H1 (cell line): ENCODE results near the gene CCR8. TPM values are rescaled to one million over a fixed set of nuclear protein-coding genes. Genes with fewer than 3 reads are reported as not detected.
"Not testable (repeated sequence)": the region's sequence is repeated elsewhere in the genome, so short reads cannot be mapped to it uniquely, and the experiment has no call there.

Experiments used
- CTCF ChIA-PET: fragments of 300-600 bp; sonication (Branson Sonifier 250); formaldehyde crosslinking; loops from one replicate; lab custom pipeline; 2021; ENCODE audit not compliant: partially characterized antibody; lab: Charles Lee
- POLR2A ChIA-PET: fragments of 300-600 bp; sonication (Branson Sonifier 250); formaldehyde crosslinking; loops from one replicate; lab custom pipeline; 2021; ENCODE audit warnings: inconsistent platforms; ENCODE audit not compliant: partially characterized antibody; lab: Charles Lee
- DNase-seq, 2 experiments: peaks; one replicate each; pipeline versions ENCODE4 v3.0.0 to v3.0.0-alpha.2; 2010 to 2022; ENCODE audit warnings: low spot score in 2 of 2, low read depth in 1 of 2, mixed read lengths in 1 of 2
- FAIRE-seq: peaks from 2 replicates; lab custom pipeline; 2011; peaks lifted over from hg19 to GRCh38; lab: Jason Lieb, UNC
- H2AFZ ChIP-seq: 2 replicates; pipeline ENCODE4 v1.8.1; 2012; ENCODE audit warnings: low read length, inconsistent platforms
- H2AK5ac ChIP-seq: 2 replicates; pipeline ENCODE4 v1.6.1; 2013; ENCODE audit warnings: low read depth, low read length
- H2BK120ac ChIP-seq: replicated peaks from 2 replicates; pipeline ENCODE3; 2013; ENCODE audit warnings: low read depth, low read length, inconsistent platforms
- H2BK12ac ChIP-seq: 2 replicates; pipeline ENCODE4 v1.6.1; 2013; ENCODE audit warnings: low read depth, low read length
- H2BK15ac ChIP-seq: 2 replicates; pipeline ENCODE4 v1.6.1; 2013; ENCODE audit warnings: low read length
- H2BK20ac ChIP-seq: 2 replicates; pipeline ENCODE4 v1.6.1; 2013; ENCODE audit warnings: low read length
- H2BK5ac ChIP-seq: 2 replicates; pipeline ENCODE4 v1.6.1; 2013; ENCODE audit warnings: low read depth, low read length
- H3K14ac ChIP-seq: 2 replicates; pipeline ENCODE4 v1.6.1; 2013; ENCODE audit warnings: inconsistent platforms; ENCODE audit not compliant: insufficient read length
- H3K18ac ChIP-seq: 2 replicates; pipeline ENCODE4 v1.6.1; 2013; ENCODE audit warnings: low read length; ENCODE audit errors: extremely low read depth
- H3K23ac ChIP-seq: 2 replicates; pipeline ENCODE4 v1.6.1; 2013; ENCODE audit warnings: inconsistent platforms; ENCODE audit not compliant: insufficient read length
- H3K23me2 ChIP-seq: 2 replicates; pipeline ENCODE4 v1.6.1; 2013; ENCODE audit warnings: low read depth, low read length
- H3K27ac ChIP-seq: 2 replicates; pipeline ENCODE4 v1.6.1; 2011; ENCODE audit warnings: low read depth, low read length, inconsistent platforms
- H3K27me3 ChIP-seq, 4 experiments: replicated peaks in 1 of 4; 1 replicate in 1 of 4; 2 replicates in 3 of 4; pipeline versions ENCODE4 v1.6.1 to v1.8.1; 2011 to 2013; ENCODE audit warnings: low read length in 3 of 4, mild to moderate bottlenecking in 3 of 4, inconsistent platforms in 2 of 4, mixed read lengths in 2 of 4, moderate library complexity in 1 of 4; ENCODE audit not compliant: control insufficient read depth in 3 of 4, insufficient read depth in 3 of 4; ENCODE audit errors: extremely low read depth in 1 of 4
- H3K36me3 ChIP-seq, 4 experiments: 2 replicates each; pipeline versions ENCODE4 v1.6.1 to v1.8.1; 2011 to 2013; ENCODE audit warnings: mild to moderate bottlenecking in 4 of 4, low read length in 3 of 4, moderate library complexity in 2 of 4, control low read depth in 1 of 4, inconsistent platforms in 1 of 4; ENCODE audit not compliant: insufficient read depth in 4 of 4, control insufficient read depth in 2 of 4
- H3K4ac ChIP-seq: replicated peaks from 2 replicates; pipeline ENCODE3; 2013; ENCODE audit warnings: low read length, low read depth, mixed read lengths, inconsistent platforms; ENCODE audit not compliant: insufficient read length
- H3K4me1 ChIP-seq, 4 experiments: replicated peaks in 1 of 4; 1 replicate in 1 of 4; 2 replicates in 3 of 4; pipeline versions ENCODE4 v1.6.1 to v1.8.1; 2011 to 2013; ENCODE audit warnings: low read length in 3 of 4, inconsistent platforms in 2 of 4, mixed read lengths in 1 of 4; ENCODE audit not compliant: insufficient read depth in 4 of 4, control insufficient read depth in 3 of 4
- H3K4me2 ChIP-seq, 2 experiments: 2 replicates each; pipeline versions ENCODE4 v1.6.1 to v1.8.1; 2011 to 2013; ENCODE audit warnings: low read depth in 2 of 2, low read length in 2 of 2, control low read depth in 1 of 2, inconsistent platforms in 1 of 2, mild to moderate bottlenecking in 1 of 2; ENCODE audit not compliant: insufficient read depth in 1 of 2
- H3K4me3 ChIP-seq, 4 experiments: fragments of 200-600, 300-600 bp in 1 of 4; sonication (generic), shearing (Covaris generic), sonication (Bioruptor Twin) in 1 of 4; 2 replicates each; pipeline versions ENCODE4 v1.5.1 to v1.8.1; 2011 to 2016; ENCODE audit warnings: low read length in 4 of 4, low read depth in 3 of 4, control low read depth in 2 of 4, inconsistent platforms in 2 of 4, mild to moderate bottlenecking in 2 of 4, mixed read lengths in 1 of 4, moderate library complexity in 1 of 4; ENCODE audit not compliant: insufficient read depth in 2 of 4; ENCODE audit errors: extremely low read depth in 1 of 4
- H3K56ac ChIP-seq: replicated peaks from 2 replicates; pipeline ENCODE3; 2013; ENCODE audit warnings: low read depth, mild to moderate bottlenecking, mixed read lengths, low read length, inconsistent platforms; ENCODE audit not compliant: insufficient read length
- H3K79me1 ChIP-seq: 2 replicates; pipeline ENCODE4 v1.6.1; 2013; ENCODE audit warnings: low read depth, low read length, control low read depth
- H3K79me2 ChIP-seq, 2 experiments: 2 replicates each; pipeline versions ENCODE4 v1.6.1 to v1.8.1; 2012 to 2013; ENCODE audit warnings: low read length in 2 of 2, mild to moderate bottlenecking in 2 of 2, inconsistent platforms in 1 of 2; ENCODE audit not compliant: insufficient read depth in 2 of 2, control insufficient read depth in 1 of 2
- H3K9ac ChIP-seq, 4 experiments: replicated peaks in 1 of 4; 1 replicate in 1 of 4; 2 replicates in 3 of 4; pipeline versions ENCODE4 v1.6.1 to v1.8.1; 2011 to 2013; ENCODE audit warnings: low read depth in 3 of 4, low read length in 3 of 4, control low read depth in 2 of 4, mild to moderate bottlenecking in 2 of 4, moderate library complexity in 2 of 4, inconsistent platforms in 1 of 4; ENCODE audit errors: extremely low read depth in 1 of 4
- H3K9me3 ChIP-seq, 2 experiments: 2 replicates each; pipeline versions ENCODE4 v1.6.1 to v1.8.1; 2012 to 2013; ENCODE audit warnings: mild to moderate bottlenecking in 2 of 2, moderate library complexity in 2 of 2, control low read depth in 1 of 2, inconsistent platforms in 1 of 2, low read depth in 1 of 2, low read length in 1 of 2, mixed read lengths in 1 of 2; ENCODE audit not compliant: insufficient read depth in 2 of 2
- H4K20me1 ChIP-seq, 2 experiments: replicated peaks in 1 of 2; 2 replicates each; pipeline versions ENCODE3 to v1.8.1; 2011 to 2013; ENCODE audit warnings: inconsistent platforms in 2 of 2, low read length in 2 of 2, mild to moderate bottlenecking in 1 of 2; ENCODE audit not compliant: insufficient read depth in 2 of 2, control insufficient read depth in 1 of 2
- H4K5ac ChIP-seq: 2 replicates; pipeline ENCODE4 v1.6.1; 2013; ENCODE audit warnings: low read length, low read depth, mixed read lengths, inconsistent platforms; ENCODE audit not compliant: insufficient read length
- H4K8ac ChIP-seq: 2 replicates; pipeline ENCODE4 v1.8.0; 2013; ENCODE audit warnings: mild to moderate bottlenecking, moderate library complexity, low read length, inconsistent platforms; ENCODE audit not compliant: insufficient read depth; ENCODE audit errors: extremely low read depth
- H4K91ac ChIP-seq: replicated peaks from 2 replicates; pipeline ENCODE3; 2013; ENCODE audit warnings: low read length, mixed read lengths, inconsistent platforms; ENCODE audit not compliant: insufficient read length
- TCF12 ChIP-seq: IDR thresholded peaks from 2 replicates; pipeline ENCODE4 v1.6.1; 2011; ENCODE audit warnings: low read depth, mild to moderate bottlenecking, low read length
- WGBS, 2 experiments: shearing (Covaris generic) in 1 of 2; methylation state at CpG; one replicate each; pipeline versions ENCODE4 v1.1.6 to v1.1.7; 2013 to 2015; ENCODE audit warnings: low lambda C conversion rate in 2 of 2, mixed read lengths in 2 of 2, inconsistent platforms in 1 of 2, low coverage in 1 of 2, missing lambda C conversion rate in 1 of 2; ENCODE audit not compliant: insufficient replicate concordance in 2 of 2, insufficient coverage in 1 of 2, insufficient read length in 1 of 2; ENCODE audit errors: extremely low coverage in 1 of 2, missing lambda C conversion rate in 1 of 2; 5-methylcytosine and 5-hydroxymethylcytosine counted together
- polyA plus RNA-seq, 7 experiments: library from polyadenylated mRNA; depleted of rRNA in 3 of 7; stranded (reverse) in 5 of 7; unstranded in 2 of 7; fragments of >200 nt in 5 of 7; fragments of 200-250 nt in 2 of 7; gene quantifications; 1 replicate in 5 of 7; 2 replicates in 1 of 7; 4 replicates in 1 of 7; pipeline versions ENCODE4 v1.2.1 to v1.2.3, GENCODE V29; 2011 to 2013; ENCODE audit warnings: missing spikeins in 2 of 7, mixed read lengths in 2 of 7
- total RNA-seq: library from RNA; stranded (reverse); fragmentation: NEBNext Ultra II Directional; extraction: Animal tissue kit (Norgen Biotek cat#: 25700); gene quantifications from 2 replicates; pipeline ENCODE4 v1.2.1, GENCODE V29; 2021

The CCR8 gene
- total and polyA plus RNA-seq, 2 of the 8 experiments (the other 6 are each of a cell fraction or from before 2014, with no cell fraction given): 0.35 TPM; not detected in 1

GRCh38 chr3:39319249-39319648, 10.3 kb upstream of the CCR8 start:
- Histone ChIP-seq H2AK5ac (no peak overlapping the region), H3K27me3 (no peaks in the 10 kb centered on the region), H3K56ac (no peak overlapping the region), H3K4me3 (no peak overlapping the region), H3K4me1 (peaks cover 0 to 3% (median 0%) of the 10 kb centered on the region in 4 experiments; a peak in 1 of 7 replicates), H3K23ac (no peak overlapping the region), H2BK5ac (no peak overlapping the region), H3K9ac (no peak overlapping the region), H3K9me3 (peaks cover 0 to 7% of the 10 kb centered on the region in 2 experiments; a peak in 1 of 4 replicates), H2BK120ac (no peak overlapping the region), H4K8ac (no peak overlapping the region), H2BK20ac (no peak overlapping the region), H4K91ac (no peak overlapping the region), H3K36me3 (no peaks in the 10 kb centered on the region), H3K14ac (no peak overlapping the region), H3K27ac (no peak overlapping the region), H3K4ac (no peak overlapping the region), H4K20me1 (no peaks in the 10 kb centered on the region), H4K5ac (no peak overlapping the region), H3K79me2 (no peaks in the 10 kb centered on the region), H3K4me2 (no peak overlapping the region), H3K23me2 (no peaks in the 10 kb centered on the region), H2BK15ac (no peak overlapping the region), H2BK12ac (no peak overlapping the region), H2AFZ (no peak overlapping the region), H3K18ac (no peak overlapping the region), H3K79me1 (no peaks in the 10 kb centered on the region)
- no peak for DNase-seq
- TF ChIP-seq TCF12: no peak
- FAIRE-seq: no peak
- CTCF ChIA-PET: no interaction called here
- POLR2A ChIA-PET: no interaction called here

DNA sequence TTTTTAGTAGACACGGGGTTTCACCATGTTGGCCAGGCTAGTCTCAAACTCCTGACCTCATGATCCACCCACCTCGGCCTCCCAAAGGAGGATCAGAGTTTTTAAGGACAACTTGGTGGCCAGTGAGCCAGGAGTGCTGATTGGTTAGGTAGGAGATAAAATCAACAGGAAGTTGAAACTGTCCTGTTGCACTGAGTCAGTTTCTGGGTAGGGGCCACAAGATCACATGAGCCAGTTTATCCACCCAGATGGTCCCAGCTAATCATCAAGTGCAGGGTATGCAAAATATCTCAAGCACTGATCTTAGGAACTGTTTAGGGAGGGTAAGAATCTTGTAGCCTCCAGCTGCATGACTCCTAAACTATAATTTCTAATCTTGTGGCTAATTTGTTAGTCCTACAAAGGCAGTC, 7.9 kb upstream of the CCR8 start:
- H3K4me3 ChIP-seq, H2BK120ac ChIP-seq, H2BK20ac ChIP-seq, H3K9me3 ChIP-seq, H2BK12ac ChIP-seq, H3K14ac ChIP-seq, H3K27ac ChIP-seq, H2AK5ac ChIP-seq, H3K4me2 ChIP-seq, FAIRE-seq, H2BK15ac ChIP-seq, H3K9ac ChIP-seq, H3K18ac ChIP-seq, H3K23ac ChIP-seq, H3K23me2 ChIP-seq, H4K20me1 ChIP-seq, DNase-seq, H3K4ac ChIP-seq, H3K36me3 ChIP-seq, H2BK5ac ChIP-seq, H3K79me1 ChIP-seq, H3K56ac ChIP-seq, H4K91ac ChIP-seq, H3K4me1 ChIP-seq, H3K79me2 ChIP-seq, H4K8ac ChIP-seq, H3K27me3 ChIP-seq, H4K5ac ChIP-seq: not testable (repeated sequence)
- ChIA-PET CTCF (interaction anchor here (0.6 to 2.1 kb wide), 3 partner anchors 9 to 33 kb away, joined by 3 to 8 read pairs (median 4); no protein-coding TSS in a partner anchor), POLR2A (interaction anchor here (1.1 to 1.2 kb wide), 2 partner anchors 31 to 83 kb away, joined by 3 to 4 read pairs; no protein-coding TSS in a partner anchor)
- peak overlapping the region; percentile 33; the same call in 1 of the 2 replicates for H2AFZ ChIP-seq
- WGBS, 2 experiments: 86% methylated on average over 2 of the region's 2 CpGs; no CpG with 5 or more reads in 1 of the 2 experiments
